HG03135 (cell line): ENCODE measurements around the gene ITCH.

Source experiments
- ATAC-seq: cut with Tn5 transposase; IDR thresholded peaks from one replicate; pipeline ENCODE4 v1.9.1; 2021; ENCODE audit warnings: mild to moderate bottlenecking, moderate library complexity; ENCODE audit not compliant: unreplicated experiment

ITCH gene

GRCh38 chr20:34526466-34526865, 163.4 kb downstream of the ITCH start:
- no peak for ATAC-seq

GRCh38 chr20:34527016-34527415, 163.9 kb downstream of the ITCH start:
- no peak for ATAC-seq

- no peak for ATAC-seq
These were observed 165.8 kb downstream of the ITCH start for GRCh38 chr20:34528921-34529297.

- no peak for ATAC-seq
These were observed 166.7 kb downstream of the ITCH start for GRCh38 chr20:34529742-34530141.

- ATAC-seq = no peak
These were observed 167.3 kb downstream of the ITCH start for GRCh38 chr20:34530342-34530741.

GRCh38 chr20:34531608-34532265, 168.7 kb downstream of the ITCH start:
- no peak for ATAC-seq

GRCh38 chr20:34532320-34532719, 169.2 kb downstream of the ITCH start:
- ATAC-seq = no peak

- ATAC-seq = no peak
These were observed 169.7 kb downstream of the ITCH start for GRCh38 chr20:34532756-34533155.

GRCh38 chr20:34534391-34535165, 171.5 kb downstream of the ITCH start:
- no peak for ATAC-seq

- ATAC-seq = no peak
These were observed 172.3 kb downstream of the ITCH start for GRCh38 chr20:34535301-34535840.

- ATAC-seq = no peak
These were observed 172.8 kb downstream of the ITCH start for GRCh38 chr20:34535857-34536256.

GRCh38 chr20:34536798-34537394, 173.8 kb downstream of the ITCH start:
- no peak for ATAC-seq

GRCh38 chr20:34537651-34538050, 174.6 kb downstream of the ITCH start:
- no peak for ATAC-seq

- ATAC-seq = no peak
These were observed 175.6 kb downstream of the ITCH start for GRCh38 chr20:34538671-34539123.

- ATAC-seq = no peak
These were observed 176.7 kb downstream of the ITCH start for GRCh38 chr20:34539756-34540155.

GRCh38 chr20:34540596-34541263, 177.7 kb downstream of the ITCH start:
- ATAC-seq = no peak

- no peak for ATAC-seq
These were observed 178.3 kb downstream of the ITCH start for GRCh38 chr20:34541264-34541901.

- no peak for ATAC-seq
These were observed 178.8 kb downstream of the ITCH start for GRCh38 chr20:34541917-34542316.

- ATAC-seq = no peak
These were observed 179.4 kb downstream of the ITCH start for GRCh38 chr20:34542439-34542838.

GRCh38 chr20:34543463-34544056, 180.5 kb downstream of the ITCH start:
- no peak for ATAC-seq
